Measurements from ENCODE around the gene CATSPER4. TPM values are rescaled to one million over a fixed set of nuclear protein-coding genes. Genes with fewer than 3 reads are reported as not detected.

The CATSPER4 gene
- total and polyA plus RNA-seq, 2 of the 8 experiments (the other 6 are each of a cell fraction or from before 2014, with no cell fraction given), result 0.65 to 0.83 TPM

DNA sequence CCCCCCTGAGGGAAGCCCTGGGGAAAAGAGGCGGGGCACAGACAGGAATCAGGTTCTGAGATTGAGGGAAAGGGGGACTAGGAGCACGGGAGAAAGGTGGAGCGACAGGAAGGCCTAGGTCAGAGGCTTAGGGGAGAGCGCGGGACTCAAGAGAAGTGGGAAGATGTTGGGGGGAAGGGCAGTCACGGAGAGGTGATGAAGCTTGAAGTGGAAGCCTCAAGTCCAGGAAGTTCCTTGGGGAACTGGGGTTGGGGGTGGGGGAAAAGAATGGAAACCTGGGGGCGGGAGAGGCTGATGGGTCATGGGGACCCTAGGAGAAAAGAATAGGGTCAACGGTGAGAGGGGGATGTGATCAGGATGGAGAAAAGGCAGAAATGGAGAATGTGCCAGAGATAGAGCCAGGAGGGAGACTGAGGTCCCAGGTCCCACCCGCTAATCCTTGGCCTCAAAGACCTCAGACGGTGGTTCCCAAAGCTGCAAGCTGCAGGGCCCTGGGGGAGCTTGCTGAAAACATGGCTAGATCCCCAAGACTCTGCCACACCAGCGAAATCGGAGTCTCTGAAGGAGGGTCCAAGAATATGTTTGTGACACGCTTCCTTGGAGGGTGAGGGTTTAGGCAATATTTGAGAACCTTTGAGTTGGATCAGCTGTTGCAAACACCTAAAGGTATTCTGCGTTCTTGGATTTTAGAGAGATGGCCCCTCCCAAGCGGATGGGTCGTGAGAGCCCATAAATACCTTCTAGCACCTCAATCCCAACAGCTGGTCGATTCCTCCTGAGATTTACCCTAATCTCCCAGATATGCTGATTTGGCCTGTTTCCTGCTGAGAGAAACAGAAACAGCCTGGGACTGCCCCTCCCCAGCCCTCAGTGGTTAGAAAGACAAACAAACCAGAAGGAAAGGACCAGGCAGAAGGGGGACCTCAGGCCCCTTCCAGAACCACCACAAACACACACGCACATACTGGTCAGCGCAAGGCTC is 25.2 kb upstream of the CATSPER4 start:
- Histone ChIP-seq H2BK120ac (replicated peaks; ENCODE audit: low read depth, low read length) (no peak overlapping the region), H2BK20ac (ENCODE audit: low read length) (no peak overlapping the region), H3K18ac (ENCODE audit: extremely low read depth, low read length) (peak overlapping the region; percentile 78), H2BK5ac (ENCODE audit: low read depth, low read length) (peak overlapping the region; percentile 24; the same call in 1 of the 2 replicates), H4K5ac (ENCODE audit: insufficient read length, low read depth, low read length) (no peak overlapping the region), H2BK12ac (ENCODE audit: low read depth, low read length) (peak overlapping the region; percentile 87; the same call in 1 of the 2 replicates), H2AK5ac (ENCODE audit: low read depth, low read length) (no peak overlapping the region), H4K20me1 (replicated peaks in 1 of 2; ENCODE audit: control insufficient read depth in 1 of 2, insufficient read depth in 2 of 2, low read length in 2 of 2) (peaks cover 3 to 5% of the 10 kb centered on the region in 2 experiments), H3K23ac (ENCODE audit: insufficient read length) (no peak overlapping the region), H3K9ac (replicated peaks in 1 of 4; ENCODE audit: extremely low read depth in 1 of 4, low read depth in 3 of 4, low read length in 3 of 4) (peak overlapping the region in 3 of 4 experiments; percentile 10 to 44 (median 20); a peak in 1 of 7 replicates), H3K4me1 (replicated peaks in 1 of 4; ENCODE audit: control insufficient read depth in 3 of 4, insufficient read depth in 4 of 4, low read length in 3 of 4) (peaks cover 5 to 34% (median 15%) of the 10 kb centered on the region in 4 experiments), H3K79me2 (ENCODE audit: control insufficient read depth in 1 of 2, insufficient read depth in 2 of 2, low read length in 2 of 2) (peaks cover 0 to 2% of the 10 kb centered on the region in 2 experiments; a peak in 1 of 4 replicates), H3K4ac (replicated peaks; ENCODE audit: insufficient read length, low read depth, low read length) (no peak overlapping the region), H4K91ac (replicated peaks; ENCODE audit: insufficient read length, low read length) (peak overlapping the region; percentile 20), H3K27me3 (replicated peaks in 1 of 4; ENCODE audit: control insufficient read depth in 3 of 4, extremely low read depth in 1 of 4, insufficient read depth in 3 of 4, low read length in 3 of 4) (peaks cover 31 to 51% (median 45%) of the 10 kb centered on the region in 4 experiments), H3K27ac (ENCODE audit: low read depth, low read length) (no peak overlapping the region), H3K4me3 (ENCODE audit: extremely low read depth in 1 of 4, insufficient read depth in 2 of 4, low read depth in 3 of 4, low read length in 4 of 4) (peak overlapping the region; percentile 39 to 65 (median 46)), H2AFZ (ENCODE audit: low read length) (peak overlapping the region; percentile 14; the same call in 1 of the 2 replicates), H4K8ac (ENCODE audit: extremely low read depth, insufficient read depth, low read length) (no peak overlapping the region), H3K56ac (replicated peaks; ENCODE audit: insufficient read length, low read depth, low read length) (no peak overlapping the region), H2BK15ac (ENCODE audit: low read length) (no peak overlapping the region), H3K23me2 (ENCODE audit: low read depth, low read length) (peaks cover 11% of the 10 kb centered on the region), H3K79me1 (ENCODE audit: low read depth, low read length) (no peaks in the 10 kb centered on the region), H3K14ac (ENCODE audit: insufficient read length) (no peak overlapping the region), H3K9me3 (ENCODE audit: insufficient read depth in 2 of 2, low read depth in 1 of 2, low read length in 1 of 2) (no peaks in the 10 kb centered on the region), H3K36me3 (ENCODE audit: control insufficient read depth in 2 of 4, insufficient read depth in 4 of 4, low read length in 3 of 4) (no peaks in the 10 kb centered on the region), H3K4me2 (ENCODE audit: insufficient read depth in 1 of 2, low read depth in 2 of 2, low read length in 2 of 2) (peak overlapping the region; percentile 81 to 89)
- FAIRE-seq (no peak), DNase-seq (ENCODE audit: low read depth in 1 of 2, low spot score in 2 of 2) (no peak)
- 51% methylated on average over 16 of the region's 19 CpGs; no CpG with 5 or more reads in 1 of the 2 experiments for WGBS, 2 experiments (ENCODE audit: extremely low coverage in 1 of 2, insufficient coverage in 1 of 2, insufficient read length in 1 of 2, insufficient replicate concordance in 2 of 2, low coverage in 1 of 2, low lambda C conversion rate in 2 of 2, missing lambda C conversion rate in 1 of 2)
- POLR2A ChIA-PET (ENCODE audit: partially characterized antibody), result interaction anchor here (1.0 to 1.4 kb wide), 2 partner anchors 36 to 125 kb away, joined by 3 to 4 read pairs; no protein-coding TSS in a partner anchor
- CTCF ChIA-PET (ENCODE audit: partially characterized antibody), result interaction anchor here (1.0 to 1.7 kb wide), 8 partner anchors 9 to 129 kb away, joined by 3 to 9 read pairs (median 4); partner anchors contain the start of gene CATSPER4
- TF ChIP-seq NANOG (IDR thresholded peaks at IDR 0.05; ENCODE audit: insufficient read depth, low read depth, low read length, poor library complexity, severe bottlenecking) (no peak), RFX5 (IDR thresholded peaks at IDR 0.05; ENCODE audit: borderline replicate concordance, low read depth, low read length) (no peak), SIX5 (IDR thresholded peaks at IDR 0.05; ENCODE audit: low read depth, low read length) (no peak), SUZ12 (IDR thresholded peaks at IDR 0.05; ENCODE audit: low read length) (no peak), POLR2AphosphoS5 (IDR thresholded peaks at IDR 0.05; ENCODE audit: low read depth, low read length) (no peak), TEAD4 (IDR thresholded peaks at IDR 0.05; ENCODE audit: low read depth, low read length) (no peak), TBP (IDR thresholded peaks at IDR 0.05; ENCODE audit: low read depth, low read length) (no peak), HDAC2 (IDR thresholded peaks at IDR 0.05; ENCODE audit: borderline replicate concordance in 1 of 2, low read depth in 2 of 2, low read length in 2 of 2) (no peak)

Measured in H1 (cell line).